HEK293T (cell line): ENCODE measurements around the gene OR5B12.
A peak's percentile ranks its signal among the peaks of the same experiment; 100 is the strongest.

Experiments used
- CTCF ChIA-PET: fragments of 350-600 bp; formaldehyde crosslinking; extraction: SDS; loops from one replicate; lab custom pipeline; 2021; ENCODE audit warnings: antibody characterized with exemption, inconsistent platforms; lab: Yijun Ruan, JAX
- POLR2A ChIA-PET: fragments of 350-600 bp; formaldehyde crosslinking; extraction: SDS; loops from one replicate; lab custom pipeline; 2020; ENCODE audit warnings: antibody characterized with exemption, inconsistent platforms; lab: Yijun Ruan, JAX
- DNase-seq: peaks from one replicate; pipeline ENCODE4 v3.0.0; 2012; ENCODE audit warnings: mixed read lengths; ENCODE audit errors: extremely low spot score
- ARNT ChIP-seq: fragments of 450-650 bp; IDR thresholded peaks from 2 replicates; pipeline ENCODE4 v1.6.1; 2017; ENCODE audit warnings: mild to moderate bottlenecking
- BHLHE40 ChIP-seq: fragments of 450-650 bp; IDR thresholded peaks from 2 replicates; pipeline ENCODE4 v1.6.1; 2016; ENCODE audit warnings: mild to moderate bottlenecking, moderate library complexity, borderline replicate concordance
- CTBP1 ChIP-seq: fragments of 450-650 bp; IDR thresholded peaks from 2 replicates; pipeline ENCODE4 v1.6.1; 2016; ENCODE audit warnings: borderline replicate concordance
- ELF4 ChIP-seq: fragments of 450-650 bp; IDR thresholded peaks from 2 replicates; pipeline ENCODE4 v1.6.1; 2017; ENCODE audit warnings: antibody characterized with exemption
- FOXA1 ChIP-seq: fragments of 450-650 bp; IDR thresholded peaks from 2 replicates; pipeline ENCODE4 v1.6.1; 2016; ENCODE audit warnings: mild to moderate bottlenecking
- FOXK2 ChIP-seq: fragments of 450-650 bp; IDR thresholded peaks from 2 replicates; pipeline ENCODE4 v1.6.1; 2016; ENCODE audit warnings: mild to moderate bottlenecking
- FOXM1 ChIP-seq: fragments of 450-650 bp; IDR thresholded peaks from 2 replicates; pipeline ENCODE4 v1.6.1; 2017; ENCODE audit warnings: mild to moderate bottlenecking, borderline replicate concordance
- HDGF ChIP-seq: fragments of 450-650 bp; IDR thresholded peaks from 2 replicates; pipeline ENCODE4 v1.6.1; 2017; ENCODE audit warnings: antibody characterized with exemption, borderline replicate concordance
- L3MBTL2 ChIP-seq: fragments of 450-650 bp; conservative IDR thresholded peaks from 2 replicates; pipeline ENCODE4 v1.6.1; 2016; ENCODE audit warnings: mild to moderate bottlenecking
- LEF1 ChIP-seq: fragments of 450-650 bp; IDR thresholded peaks from 2 replicates; pipeline ENCODE4 v1.6.1; 2017; ENCODE audit warnings: mild to moderate bottlenecking, borderline replicate concordance
- NFRKB ChIP-seq: fragments of 450-650 bp; IDR thresholded peaks from 2 replicates; pipeline ENCODE4 v1.6.1; 2016; ENCODE audit warnings: mild to moderate bottlenecking, moderate library complexity
- PKNOX1 ChIP-seq: fragments of 450-650 bp; IDR thresholded peaks from 2 replicates; pipeline ENCODE4 v1.6.1; 2016
- SP1 ChIP-seq: fragments of 450-650 bp; IDR thresholded peaks from 2 replicates; pipeline ENCODE4 v1.6.1; 2017
- SUZ12 ChIP-seq: fragments of 450-650 bp; IDR thresholded peaks from 2 replicates; pipeline ENCODE4 v1.6.1; 2016; ENCODE audit warnings: mild to moderate bottlenecking
- TARDBP ChIP-seq: fragments of 450-650 bp; IDR thresholded peaks from 2 replicates; pipeline ENCODE4 v1.6.1; 2016
- ZNF384 ChIP-seq: fragments of 450-650 bp; IDR thresholded peaks from 2 replicates; pipeline ENCODE4 v1.6.1; 2016

OR5B12 gene

GRCh38 chr11:58442136-58442535 is at the start of gene OR5B12:
Gene OR5B12, minus strand, starts transcription at chr11:58442236. Its CDS starts 2,085 bp downstream, at chr11:58440151.
- TF ChIP-seq PKNOX1 (no peak), ZNF384 (no peak), FOXM1 (no peak), ARNT (no peak), HDGF (no peak), FOXA1 (no peak), SP1 (no peak), SUZ12 (no peak), NFRKB (no peak), BHLHE40 (no peak), TARDBP (no peak), CTBP1 (no peak), FOXK2 (no peak), ELF4 (no peak), LEF1 (no peak), L3MBTL2 (no peak)
- ChIA-PET CTCF (interaction anchor here (0.6 kb wide), 1 partner anchor 55 kb away, joined by 3 read pairs; no protein-coding TSS in a partner anchor), POLR2A (no interaction called here)
- no peak for DNase-seq

DNA sequence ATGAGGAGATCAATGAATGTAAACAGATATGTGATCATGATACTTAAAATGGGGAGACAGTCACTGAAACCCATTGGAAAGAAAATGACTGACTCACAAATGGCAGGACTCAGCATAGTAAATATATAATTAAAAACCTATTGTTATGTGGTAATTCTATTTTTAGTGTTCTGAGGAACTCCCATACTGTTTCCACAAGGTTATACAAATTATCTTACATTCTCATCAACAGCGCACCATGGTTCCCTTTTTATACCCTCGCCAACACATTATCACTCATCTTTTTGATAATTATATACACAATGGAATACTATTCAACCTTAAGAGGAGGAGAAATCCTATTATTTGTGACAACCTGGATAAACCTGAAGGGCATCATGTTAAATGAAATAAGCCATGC is 48.8 kb upstream of the OR5B12 start:
- ChIA-PET CTCF (no interaction called here), POLR2A (no interaction called here)
- DNase-seq, result no peak
- TF ChIP-seq TARDBP (no peak), ARNT (no peak), LEF1 (no peak)

DNA sequence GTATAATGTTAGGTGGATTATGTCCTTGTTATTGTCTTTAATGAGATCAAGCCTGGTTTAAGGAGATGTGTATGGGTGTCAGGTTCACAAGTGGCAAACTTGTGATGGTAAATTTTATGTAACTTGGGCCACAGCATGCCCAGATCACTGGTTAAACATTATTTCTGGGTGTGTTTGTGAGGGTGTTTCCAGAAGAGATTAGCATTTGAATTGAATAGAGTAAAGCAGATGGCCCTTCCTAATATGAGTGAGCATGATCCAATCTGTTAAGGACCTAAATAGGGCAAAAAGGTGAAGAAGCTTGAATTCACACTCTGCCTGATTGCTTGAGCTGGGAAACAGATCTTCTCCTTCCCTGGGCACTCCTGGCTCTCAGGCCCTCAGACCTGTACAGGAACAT is 45.1 kb upstream of the OR5B12 start:
- ChIA-PET CTCF (no interaction called here), POLR2A (no interaction called here)
- no peak for TF ChIP-seq ARNT
- no peak for TF ChIP-seq SP1
- no peak for TF ChIP-seq HDGF
- TF ChIP-seq ZNF384, result no peak
- no peak for TF ChIP-seq TARDBP
- TF ChIP-seq NFRKB, result no peak
- no peak for TF ChIP-seq PKNOX1
- TF ChIP-seq CTBP1, result no peak
- no peak for TF ChIP-seq LEF1
- no peak for TF ChIP-seq SUZ12
- TF ChIP-seq L3MBTL2, result no peak
- no peak for TF ChIP-seq FOXA1
- TF ChIP-seq FOXK2, result no peak
- TF ChIP-seq ELF4, result no peak
- no peak for TF ChIP-seq FOXM1
- no peak for TF ChIP-seq BHLHE40
- no peak for DNase-seq

DNA sequence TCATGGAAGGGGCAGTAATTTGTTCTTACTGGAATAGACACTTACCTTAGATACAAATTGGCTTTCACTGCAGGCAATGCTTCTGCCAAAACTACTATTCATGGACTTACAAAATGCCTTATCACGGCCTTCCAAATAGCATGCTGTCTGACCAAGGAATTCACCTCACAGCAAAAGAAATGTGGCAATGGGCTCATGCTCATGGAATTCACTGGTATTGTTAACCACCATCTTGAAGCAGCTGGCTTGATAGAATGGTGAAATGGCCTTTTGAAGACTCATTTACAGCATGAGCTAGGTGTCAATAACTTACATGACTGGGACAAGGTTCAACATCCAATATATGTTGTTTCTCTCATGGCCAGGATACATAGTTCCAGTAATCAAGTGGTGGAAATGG is 43.9 kb upstream of the OR5B12 start:
- CTCF ChIA-PET, result no interaction called here
- TF ChIP-seq SP1, result no peak
- no peak for TF ChIP-seq PKNOX1
- POLR2A ChIA-PET, result no interaction called here
- no peak for DNase-seq

- peak; percentile 94 for TF ChIP-seq ZNF384
- no peak for TF ChIP-seq HDGF
- ChIA-PET CTCF (no interaction called here), POLR2A (no interaction called here)
- no peak for DNase-seq
Observed at GRCh38 chr11:58471892-58472291, 29.9 kb upstream of the OR5B12 start.

DNA sequence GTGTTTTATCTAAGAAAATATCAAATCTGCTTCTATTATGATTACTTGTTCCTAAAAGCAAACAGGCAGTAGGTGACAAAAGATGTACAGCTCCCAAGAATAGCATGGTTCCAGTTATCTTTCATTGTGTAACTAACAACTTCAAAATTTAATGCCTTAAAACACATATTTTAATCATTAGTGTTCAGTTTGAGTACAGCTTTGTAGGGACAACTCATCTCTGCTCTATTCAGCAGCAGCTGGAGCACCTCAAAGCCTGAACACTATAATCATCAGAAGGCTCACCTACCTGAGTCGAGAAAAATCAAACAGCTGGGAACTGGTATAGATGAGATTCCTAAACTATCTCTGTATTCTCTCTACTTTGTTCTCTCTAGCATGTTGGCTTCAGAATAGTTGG is 24.3 kb upstream of the OR5B12 start:
- CTCF ChIA-PET, result no interaction called here
- POLR2A ChIA-PET, result no interaction called here

GRCh38 chr11:58465690-58466089 is 23.7 kb upstream of the OR5B12 start:
- TF ChIP-seq SP1, result no peak
- no peak for TF ChIP-seq LEF1
- no peak for TF ChIP-seq FOXM1
- no peak for TF ChIP-seq ZNF384
- TF ChIP-seq FOXK2, result no peak
- ChIA-PET POLR2A (no interaction called here), CTCF (no interaction called here)
- DNase-seq, result no peak

More for the DNA sequence above, 24.3 kb upstream of the OR5B12 start:
- no peak for TF ChIP-seq FOXK2
- TF ChIP-seq L3MBTL2, result no peak
- no peak for TF ChIP-seq SP1
- TF ChIP-seq TARDBP, result no peak
- TF ChIP-seq CTBP1, result no peak
- no peak for TF ChIP-seq SUZ12
- TF ChIP-seq LEF1, result no peak
- TF ChIP-seq FOXM1, result no peak
- TF ChIP-seq ZNF384, result no peak
- no peak for TF ChIP-seq BHLHE40
- TF ChIP-seq NFRKB, result no peak
- no peak for TF ChIP-seq FOXA1
- TF ChIP-seq ARNT, result no peak
- DNase-seq, result no peak
